Astrocyte (in vitro differentiated cells and primary cell): ENCODE measurements around the gene TTC23L. TPM values are rescaled to one million over a fixed set of nuclear protein-coding genes. Genes with fewer than 3 reads are reported as not detected.
A peak's percentile ranks its signal among the peaks of the same experiment; 100 is the strongest.

Source experiments
- DNase-seq: peaks from one replicate; pipeline ENCODE4 v3.0.0-alpha.2; 2010; ENCODE audit warnings: low read depth
- FAIRE-seq: peaks from 2 replicates; lab custom pipeline; 2011; peaks lifted over from hg19 to GRCh38; lab: Jason Lieb, UNC
- H2AFZ ChIP-seq: 2 replicates; pipeline ENCODE4 v1.6.0; 2012; ENCODE audit warnings: low read depth, low read length, inconsistent platforms
- H3K27ac ChIP-seq: 2 replicates; pipeline ENCODE4 v1.5.1; 2011; ENCODE audit warnings: low read depth, low read length, inconsistent platforms
- H3K27me3 ChIP-seq: 2 replicates; pipeline ENCODE4 v1.6.0; 2011; ENCODE audit warnings: low read length, inconsistent platforms; ENCODE audit not compliant: insufficient read depth
- H3K36me3 ChIP-seq: 2 replicates; pipeline ENCODE4 v1.5.1; 2011; ENCODE audit warnings: low read length, inconsistent platforms; ENCODE audit not compliant: insufficient read depth
- H3K4me1 ChIP-seq: 2 replicates; pipeline ENCODE4 v1.5.1; 2011; ENCODE audit warnings: low read length, inconsistent platforms; ENCODE audit not compliant: insufficient read depth
- H3K4me2 ChIP-seq: 2 replicates; pipeline ENCODE4 v1.6.0; 2012; ENCODE audit warnings: low read length, inconsistent platforms
- H3K4me3 ChIP-seq: 2 replicates; pipeline ENCODE4 v1.5.1; 2011; ENCODE audit warnings: low read depth, mild to moderate bottlenecking, low read length, inconsistent platforms; ENCODE audit not compliant: insufficient read depth
- H3K79me2 ChIP-seq: 2 replicates; pipeline ENCODE4 v1.6.0; 2012; ENCODE audit warnings: mild to moderate bottlenecking, low read length, inconsistent platforms; ENCODE audit not compliant: insufficient read depth
- H3K9ac ChIP-seq: 2 replicates; pipeline ENCODE4 v1.6.0; 2012; ENCODE audit warnings: mild to moderate bottlenecking, low read length, inconsistent platforms
- H3K9me3 ChIP-seq: 2 replicates; pipeline ENCODE4 v1.5.1; 2012; ENCODE audit warnings: low read depth, mild to moderate bottlenecking, low read length, inconsistent platforms; ENCODE audit not compliant: insufficient read depth
- H4K20me1 ChIP-seq: 2 replicates; pipeline ENCODE4 v1.6.0; 2012; ENCODE audit warnings: low read length, inconsistent platforms; ENCODE audit not compliant: insufficient read depth
- H3K27ac Mint-ChIP-seq: one replicate; pipeline ENCODE4 v1.8.0; 2021; ENCODE audit warnings: mild to moderate bottlenecking, mixed read lengths; ENCODE audit not compliant: unreplicated experiment
- H3K27me3 Mint-ChIP-seq: one replicate; pipeline ENCODE4 v1.8.0; 2021; ENCODE audit warnings: low read depth, mixed read lengths; ENCODE audit not compliant: unreplicated experiment
- H3K36me3 Mint-ChIP-seq: one replicate; pipeline ENCODE4 v1.8.0; 2021; ENCODE audit warnings: low read depth, mixed read lengths; ENCODE audit not compliant: unreplicated experiment
- H3K4me1 Mint-ChIP-seq: one replicate; pipeline ENCODE4 v1.8.0; 2021; ENCODE audit warnings: low read depth, mixed read lengths; ENCODE audit not compliant: unreplicated experiment
- H3K4me3 Mint-ChIP-seq: one replicate; pipeline ENCODE4 v1.8.0; 2021; ENCODE audit warnings: mild to moderate bottlenecking, moderate library complexity, mixed read lengths; ENCODE audit not compliant: unreplicated experiment
- H3K9me3 Mint-ChIP-seq: one replicate; pipeline ENCODE4 v1.8.0; 2021; ENCODE audit warnings: mild to moderate bottlenecking, mixed read lengths; ENCODE audit not compliant: unreplicated experiment
- CTCF ChIP-seq: IDR thresholded peaks from 2 replicates; pipeline ENCODE4 v1.5.1; 2011; ENCODE audit warnings: low read depth, mild to moderate bottlenecking, inconsistent platforms, low read length, moderate library complexity; ENCODE audit not compliant: insufficient read depth
- EZH2 ChIP-seq: IDR thresholded peaks from 2 replicates; pipeline ENCODE4 v1.6.1; 2012; ENCODE audit warnings: mild to moderate bottlenecking, low read length, inconsistent platforms; ENCODE audit not compliant: insufficient read depth
- total RNA-seq: library from RNA; stranded (reverse); gene quantifications from 2 replicates; pipeline ENCODE4 v1.2.1, GENCODE V29; 2021

The TTC23L gene
- total RNA-seq, 1 donor from 2014 or later, result 0.16 TPM

- H3K27me3 ChIP-seq, result no peaks in the 10 kb centered on the region
- no peak overlapping the region for H3K9ac ChIP-seq
- TF ChIP-seq EZH2 (no peak), CTCF (no peak)
- Mint-ChIP-seq H3K4me3 (no peak overlapping the region), H3K27ac (no peak overlapping the region), H3K4me1 (peaks cover 3% of the 10 kb centered on the region), H3K36me3 (peaks cover 38% of the 10 kb centered on the region), H3K27me3 (no peaks in the 10 kb centered on the region), H3K9me3 (no peaks in the 10 kb centered on the region)
- no peak overlapping the region for H2AFZ ChIP-seq
- H3K4me3 ChIP-seq, result no peak overlapping the region
- peaks cover 6% of the 10 kb centered on the region for H4K20me1 ChIP-seq
- H3K79me2 ChIP-seq, result peaks cover 5% of the 10 kb centered on the region
- no peaks in the 10 kb centered on the region for H3K9me3 ChIP-seq
- FAIRE-seq (no peak), DNase-seq (no peak)
- no peaks in the 10 kb centered on the region for H3K4me1 ChIP-seq
- H3K36me3 ChIP-seq, result peaks cover 55% of the 10 kb centered on the region
- H3K27ac ChIP-seq, result no peak overlapping the region
- H3K4me2 ChIP-seq, result no peak overlapping the region
These were observed 6.4 kb upstream of the TTC23L start for GRCh38 chr5:34832568-34832967.

GRCh38 chr5:34833090-34833489, 5.9 kb upstream of the TTC23L start:
- H3K79me2 ChIP-seq, result peaks cover 2% of the 10 kb centered on the region
- Mint-ChIP-seq H3K27me3 (no peaks in the 10 kb centered on the region), H3K9me3 (no peaks in the 10 kb centered on the region), H3K4me1 (peaks cover 3% of the 10 kb centered on the region), H3K4me3 (no peak overlapping the region), H3K27ac (no peak overlapping the region), H3K36me3 (peaks cover 32% of the 10 kb centered on the region)
- no peak overlapping the region for H3K4me3 ChIP-seq
- H3K36me3 ChIP-seq, result peaks cover 50% of the 10 kb centered on the region
- DNase-seq, result no peak
- H4K20me1 ChIP-seq, result peaks cover 2% of the 10 kb centered on the region
- H3K4me2 ChIP-seq, result no peak overlapping the region
- H3K4me1 ChIP-seq, result no peaks in the 10 kb centered on the region
- H3K9ac ChIP-seq, result no peak overlapping the region
- H3K9me3 ChIP-seq, result no peaks in the 10 kb centered on the region
- no peak overlapping the region for H3K27ac ChIP-seq
- FAIRE-seq, result no peak
- H2AFZ ChIP-seq, result no peak overlapping the region
- no peak for TF ChIP-seq CTCF
- no peak for TF ChIP-seq EZH2
- no peaks in the 10 kb centered on the region for H3K27me3 ChIP-seq

GRCh38 chr5:34833976-34834793, 4.8 kb upstream of the TTC23L start:
- H3K27me3 Mint-ChIP-seq, result no peaks in the 10 kb centered on the region
- FAIRE-seq, result no peak
- Histone ChIP-seq H3K4me2 (no peak overlapping the region), H2AFZ (no peak overlapping the region), H3K27ac (no peak overlapping the region), H3K9ac (no peak overlapping the region), H3K4me3 (no peak overlapping the region), H3K4me1 (no peaks in the 10 kb centered on the region), H4K20me1 (no peaks in the 10 kb centered on the region), H3K36me3 (peaks cover 44% of the 10 kb centered on the region), H3K79me2 (no peaks in the 10 kb centered on the region), H3K27me3 (no peaks in the 10 kb centered on the region), H3K9me3 (no peaks in the 10 kb centered on the region)
- TF ChIP-seq CTCF, result no peak
- TF ChIP-seq EZH2, result no peak
- no peak overlapping the region for H3K4me3 Mint-ChIP-seq
- peak overlapping the region; percentile 20 for H3K27ac Mint-ChIP-seq
- no peaks in the 10 kb centered on the region for H3K9me3 Mint-ChIP-seq
- no peak for DNase-seq
- H3K4me1 Mint-ChIP-seq, result peaks cover 3% of the 10 kb centered on the region
- peaks cover 29% of the 10 kb centered on the region for H3K36me3 Mint-ChIP-seq
